ENCODE data around the gene TUBA3C.

TUBA3C gene

DNA sequence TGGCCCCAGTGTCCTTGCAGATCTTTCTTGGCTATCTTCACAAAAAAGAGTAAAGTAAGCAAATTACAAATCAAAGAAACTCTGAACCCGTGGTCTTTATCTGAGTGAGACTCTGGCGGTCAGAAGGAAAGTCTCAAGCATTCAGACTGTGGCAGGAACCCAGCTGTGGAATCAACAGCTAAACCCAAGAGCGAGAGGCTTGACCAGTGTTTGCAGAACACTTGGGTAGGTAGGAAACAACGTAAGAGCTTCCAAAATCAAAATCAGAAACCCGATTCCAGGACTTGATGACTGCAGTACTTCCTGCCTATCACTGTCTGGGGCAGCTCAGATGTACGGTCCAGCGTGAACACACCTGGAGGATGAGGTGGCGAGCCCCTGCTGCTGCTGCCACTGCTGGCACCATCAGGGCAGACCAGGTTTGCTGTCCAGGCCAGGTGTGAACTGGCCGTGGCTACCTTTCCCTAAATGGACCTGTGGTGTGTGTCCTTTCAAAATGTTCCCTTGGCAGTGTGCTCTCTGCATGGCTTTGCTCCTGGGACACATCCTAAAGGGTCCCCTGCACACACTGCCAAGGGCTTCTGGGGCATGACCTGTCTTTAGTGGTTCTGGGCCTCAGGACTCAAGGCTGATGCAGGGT is 9.5 kb downstream of the TUBA3C start:
- DNase-seq (ENCODE audit: low spot score): no peak
- TF ChIP-seq, protein P1, sequence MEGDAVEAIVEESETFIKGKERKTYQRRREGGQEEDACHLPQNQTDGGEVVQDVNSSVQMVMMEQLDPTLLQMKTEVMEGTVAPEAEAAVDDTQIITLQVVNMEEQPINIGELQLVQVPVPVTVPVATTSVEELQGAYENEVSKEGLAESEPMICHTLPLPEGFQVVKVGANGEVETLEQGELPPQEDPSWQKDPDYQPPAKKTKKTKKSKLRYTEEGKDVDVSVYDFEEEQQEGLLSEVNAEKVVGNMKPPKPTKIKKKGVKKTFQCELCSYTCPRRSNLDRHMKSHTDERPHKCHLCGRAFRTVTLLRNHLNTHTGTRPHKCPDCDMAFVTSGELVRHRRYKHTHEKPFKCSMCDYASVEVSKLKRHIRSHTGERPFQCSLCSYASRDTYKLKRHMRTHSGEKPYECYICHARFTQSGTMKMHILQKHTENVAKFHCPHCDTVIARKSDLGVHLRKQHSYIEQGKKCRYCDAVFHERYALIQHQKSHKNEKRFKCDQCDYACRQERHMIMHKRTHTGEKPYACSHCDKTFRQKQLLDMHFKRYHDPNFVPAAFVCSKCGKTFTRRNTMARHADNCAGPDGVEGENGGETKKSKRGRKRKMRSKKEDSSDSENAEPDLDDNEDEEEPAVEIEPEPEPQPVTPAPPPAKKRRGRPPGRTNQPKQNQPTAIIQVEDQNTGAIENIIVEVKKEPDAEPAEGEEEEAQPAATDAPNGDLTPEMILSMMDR (IDR thresholded peaks at IDR 0.05; ENCODE audit: extremely low read depth, missing control alignments): no peak

DNA sequence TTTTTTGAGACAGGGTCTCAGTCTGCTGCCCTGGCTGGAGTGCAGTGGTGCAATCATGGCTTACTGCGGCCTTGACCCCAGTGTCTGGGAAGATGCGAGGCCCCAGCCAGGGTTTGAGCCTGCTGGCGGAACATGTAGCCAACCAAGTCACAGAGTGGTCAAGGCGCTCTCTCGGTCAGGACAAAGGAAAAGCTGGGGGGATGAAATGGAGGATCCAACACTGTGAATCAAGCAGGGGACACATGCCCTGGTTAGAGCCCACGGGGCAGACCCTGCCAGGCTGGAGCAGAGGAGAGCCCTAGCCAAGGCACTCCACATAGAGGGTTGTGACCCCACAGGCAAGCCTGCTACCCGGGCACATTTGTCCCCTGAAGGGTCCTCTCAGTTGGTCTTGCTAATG is 10.1 kb downstream of the TUBA3C start:
- DNase-seq (ENCODE audit: low spot score): no peak
- TF ChIP-seq, protein P1 (IDR thresholded peaks at IDR 0.05; ENCODE audit: extremely low read depth, missing control alignments): no peak

DNA sequence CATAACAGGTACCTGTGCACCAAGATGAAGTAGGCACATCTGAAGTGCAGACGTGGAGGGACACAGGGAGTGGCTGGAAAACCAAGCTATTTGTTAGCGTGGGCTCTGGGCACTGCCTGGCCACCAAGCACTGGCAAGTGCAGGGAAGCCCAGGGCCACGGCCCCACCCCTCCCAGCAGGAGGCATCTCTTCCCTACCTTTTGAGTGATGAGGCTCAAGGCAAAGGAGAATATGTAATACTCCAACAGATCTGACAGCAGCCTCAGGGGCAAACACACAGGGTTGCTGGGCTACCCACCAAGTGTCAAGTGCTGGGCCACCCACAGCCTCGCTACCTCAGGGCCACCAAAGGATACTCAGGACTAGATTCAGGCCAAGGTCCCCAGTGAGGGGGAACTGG is 11.6 kb downstream of the TUBA3C start:
- no peak for DNase-seq (ENCODE audit: low spot score)
- TF ChIP-seq, protein P1 (IDR thresholded peaks at IDR 0.05; ENCODE audit: extremely low read depth, missing control alignments): no peak

DNA sequence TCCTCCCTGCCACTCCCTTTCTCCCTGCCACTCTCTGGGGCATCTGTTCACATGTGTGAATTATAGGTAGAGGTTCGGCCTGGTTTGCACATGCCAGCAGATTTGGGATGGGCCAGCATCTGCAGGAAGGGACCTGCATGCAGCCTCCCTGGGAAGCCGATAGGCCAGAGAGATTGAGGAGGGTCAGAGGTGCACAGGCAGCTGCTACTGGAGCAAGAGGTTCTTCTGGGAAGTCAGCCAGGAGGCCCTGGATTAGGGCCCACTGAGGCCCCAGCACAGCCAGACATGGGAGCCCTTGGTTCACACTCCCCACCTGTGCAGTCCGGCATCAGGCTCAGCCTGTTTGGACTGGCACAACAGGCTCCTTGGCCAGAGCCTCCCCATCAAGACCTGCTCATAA is 12.1 kb downstream of the TUBA3C start:
- TF ChIP-seq, protein P1 (IDR thresholded peaks at IDR 0.05; ENCODE audit: extremely low read depth, missing control alignments): no peak
- DNase-seq (ENCODE audit: low spot score): no peak

DNA sequence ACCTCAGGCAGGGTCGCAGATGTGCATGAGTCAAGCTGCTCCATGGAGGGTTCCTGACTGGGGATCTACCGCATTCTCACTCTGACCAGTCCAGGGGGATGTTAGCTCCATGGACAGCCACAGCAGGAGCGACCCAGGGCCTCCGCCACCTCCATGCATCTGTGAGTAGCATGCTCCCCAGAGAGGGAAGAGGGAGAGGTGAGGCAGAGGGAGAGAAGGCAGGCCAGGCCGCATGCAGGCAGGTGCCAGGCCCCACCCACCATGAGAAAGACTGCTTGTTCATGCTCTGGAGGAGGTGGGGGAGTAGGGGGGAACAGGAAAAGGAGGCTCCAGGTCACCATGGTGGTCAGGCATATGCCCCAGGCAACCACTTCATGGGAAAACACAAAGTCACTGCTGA is 20.3 kb downstream of the TUBA3C start:
- TF ChIP-seq, protein P1 (IDR thresholded peaks at IDR 0.05; ENCODE audit: extremely low read depth, missing control alignments): no peak
- DNase-seq (ENCODE audit: low spot score): no peak

DNA sequence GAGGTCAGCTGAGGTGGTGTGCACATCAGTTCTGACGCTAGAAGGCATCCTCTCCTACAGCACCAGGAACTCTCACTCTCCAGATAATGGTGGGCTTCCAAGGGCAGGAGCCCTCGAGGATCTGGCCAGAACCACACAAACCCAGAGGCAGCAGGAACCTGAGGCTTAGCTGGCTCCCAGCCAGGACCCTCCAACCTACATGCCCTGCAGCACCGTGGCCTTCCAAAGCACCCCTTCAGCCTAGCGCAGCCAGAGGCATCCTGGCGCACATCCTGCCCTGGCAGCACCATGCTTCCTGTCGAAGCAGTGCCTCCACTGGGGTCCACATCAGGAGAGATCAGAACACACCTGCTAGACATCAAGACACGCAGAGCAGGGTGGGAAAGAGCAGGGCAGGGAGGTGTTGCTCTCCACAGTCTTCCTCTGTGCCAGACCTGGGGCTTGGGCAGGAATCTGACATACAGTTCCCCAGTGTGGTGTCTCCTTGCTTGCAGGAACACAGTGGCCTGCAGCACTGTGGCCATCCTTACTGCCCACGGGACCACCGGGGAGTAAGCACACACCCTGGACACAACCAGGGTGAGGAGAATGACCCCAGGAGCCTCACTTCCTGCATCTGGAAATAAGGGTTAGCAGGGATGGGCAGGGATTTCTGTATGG is 21.7 kb downstream of the TUBA3C start:
- TF ChIP-seq, protein P1 (IDR thresholded peaks at IDR 0.05; ENCODE audit: extremely low read depth, missing control alignments): no peak
- DNase-seq (ENCODE audit: low spot score): no peak

DNA sequence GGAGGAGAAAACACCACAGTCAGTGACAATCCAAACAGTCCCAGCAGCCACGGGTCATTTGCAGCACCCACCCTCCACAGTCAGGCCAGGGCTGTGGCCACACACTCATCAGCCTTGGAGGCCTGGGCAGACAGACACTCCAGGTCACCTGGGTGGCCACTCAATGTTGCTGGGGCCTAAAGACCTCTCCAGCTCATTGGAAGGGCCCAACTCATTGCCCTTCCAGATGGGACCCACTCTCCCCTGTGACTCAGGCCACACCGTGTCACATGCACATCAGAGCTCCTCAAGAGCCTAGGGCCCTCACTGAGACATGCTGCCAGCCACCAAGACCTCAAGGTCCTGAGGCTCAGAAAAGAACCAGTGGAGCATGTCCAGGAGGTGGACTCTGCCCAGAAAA is 22.4 kb downstream of the TUBA3C start:
- TF ChIP-seq, protein P1 (IDR thresholded peaks at IDR 0.05; ENCODE audit: extremely low read depth, missing control alignments): no peak
- DNase-seq (ENCODE audit: low spot score): no peak

All from GM20000 (cell line).